WTC11 (cell line): ENCODE data around the gene C1GALT1C1. TPM values are rescaled to one million over a fixed set of nuclear protein-coding genes. Genes with fewer than 3 reads are reported as not detected.
"Not testable (repeated sequence)": the region's sequence is repeated elsewhere in the genome, so short reads cannot be mapped to it uniquely, and the experiment has no call there.

Experiments
- ATAC-seq: fragments of 200-7000 bp; cut with Tn5 transposase; 2 replicates; pipeline ENCODE4 v1.10.0; 2021; ENCODE audit warnings: mild to moderate bottlenecking, moderate library complexity
- CTCF ChIA-PET: fragments of 300-600 bp; sonication (Branson Sonifier 250); formaldehyde crosslinking; loops from one replicate; lab custom pipeline; 2021; ENCODE audit warnings: antibody characterized with exemption; lab: Charles Lee
- POLR2A ChIA-PET: fragments of 350-600 bp; sonication (Branson Sonifier 250); formaldehyde crosslinking; loops from one replicate; lab custom pipeline; 2021; ENCODE audit warnings: antibody characterized with exemption; lab: Charles Lee
- DNase-seq: peaks from one replicate; pipeline ENCODE4 v3.0.0; 2021; ENCODE audit warnings: low spot score
- H3K27ac Mint-ChIP-seq: 2 replicates; pipeline ENCODE4 v1.8.0; 2021; ENCODE audit warnings: mixed read lengths
- H3K27me3 Mint-ChIP-seq: 2 replicates; pipeline ENCODE4 v1.8.0; 2021; ENCODE audit warnings: low read depth, mild to moderate bottlenecking, moderate library complexity, mixed read lengths
- H3K36me3 Mint-ChIP-seq: 2 replicates; pipeline ENCODE4 v1.8.0; 2021; ENCODE audit warnings: mixed read lengths
- H3K4me1 Mint-ChIP-seq: 2 replicates; pipeline ENCODE4 v1.8.0; 2022; ENCODE audit warnings: mixed read lengths
- H3K4me3 Mint-ChIP-seq: 2 replicates; pipeline ENCODE4 v1.8.0; 2021; ENCODE audit warnings: mild to moderate bottlenecking, moderate library complexity, mixed read lengths
- H3K9me3 Mint-ChIP-seq: 2 replicates; pipeline ENCODE4 v1.8.0; 2021; ENCODE audit warnings: mixed read lengths
- AR ChIP-seq: fragments of 250-450 bp; sonication (Bioruptor Pico); IDR thresholded peaks from 2 replicates; pipeline ENCODE4 v1.9.0; 2021; ENCODE audit warnings: mild to moderate bottlenecking
- ATF1 ChIP-seq: sonication (generic); formaldehyde crosslinking; IDR thresholded peaks from 2 replicates; pipeline ENCODE4 v1.8.1; 2023; ENCODE audit warnings: mild to moderate bottlenecking, moderate library complexity, missing genetic modification reagents
- ELF4 ChIP-seq: sonication (generic); formaldehyde crosslinking; IDR thresholded peaks from 2 replicates; pipeline ENCODE4 v1.8.1; 2022; ENCODE audit warnings: low read depth, mild to moderate bottlenecking, moderate library complexity, missing genetic modification reagents
- EMX1 ChIP-seq: fragments of 250-450 bp; sonication (Bioruptor Pico); IDR thresholded peaks from 2 replicates; pipeline ENCODE4 v1.8.0; 2021; ENCODE audit warnings: mild to moderate bottlenecking
- ESRRA ChIP-seq: sonication (generic); formaldehyde crosslinking; IDR thresholded peaks from 2 replicates; pipeline ENCODE4 v1.8.1; 2022; ENCODE audit warnings: mild to moderate bottlenecking, missing genetic modification reagents, borderline replicate concordance
- GABPB1 ChIP-seq: sonication (generic); formaldehyde crosslinking; IDR thresholded peaks from 2 replicates; pipeline ENCODE4 v1.8.1; 2023; ENCODE audit warnings: mild to moderate bottlenecking, missing genetic modification reagents
- JUN ChIP-seq: sonication (generic); formaldehyde crosslinking; IDR thresholded peaks from 2 replicates; pipeline ENCODE4 v1.8.0; 2023; ENCODE audit warnings: mild to moderate bottlenecking, missing genetic modification reagents
- MYBL2 ChIP-seq: sonication (generic); formaldehyde crosslinking; IDR thresholded peaks from 2 replicates; pipeline ENCODE4 v1.8.1; 2023; ENCODE audit warnings: mild to moderate bottlenecking, moderate library complexity, missing genetic modification reagents
- NFYB ChIP-seq: sonication (generic); formaldehyde crosslinking; conservative IDR thresholded peaks from 2 replicates; pipeline ENCODE4 v1.8.0; 2022; ENCODE audit warnings: low read depth, missing genetic modification reagents
- NR2C2 ChIP-seq: sonication (generic); formaldehyde crosslinking; IDR thresholded peaks from 2 replicates; pipeline ENCODE4 v1.8.0; 2022; ENCODE audit warnings: mild to moderate bottlenecking, missing genetic modification reagents
- SMAD3 ChIP-seq: sonication (generic); formaldehyde crosslinking; IDR thresholded peaks from 2 replicates; pipeline ENCODE4 v1.8.0; 2022; ENCODE audit warnings: missing genetic modification reagents, mild to moderate bottlenecking, borderline replicate concordance
- TP53 ChIP-seq: sonication (generic); formaldehyde crosslinking; IDR thresholded peaks from 2 replicates; pipeline ENCODE4 v1.8.1; 2023; ENCODE audit warnings: mild to moderate bottlenecking, missing genetic modification reagents
- ZMAT4 ChIP-seq: fragments of 250-450 bp; sonication (Bioruptor Pico); IDR thresholded peaks from 2 replicates; pipeline ENCODE4 v1.9.0; 2021; ENCODE audit warnings: mild to moderate bottlenecking
- ZNF263 ChIP-seq: sonication (generic); formaldehyde crosslinking; IDR thresholded peaks from 2 replicates; pipeline ENCODE4 v1.8.1; 2022; ENCODE audit warnings: low read depth, mild to moderate bottlenecking, moderate library complexity, missing genetic modification reagents
- ZNF317 ChIP-seq: sonication (generic); formaldehyde crosslinking; IDR thresholded peaks from 2 replicates; pipeline ENCODE4 v1.8.1; 2023; ENCODE audit warnings: low read depth, mild to moderate bottlenecking, moderate library complexity, missing genetic modification reagents, borderline replicate concordance
- total RNA-seq: library from RNA; stranded (reverse); gene quantifications from 3 replicates; pipeline ENCODE4 v1.2.3, GENCODE V29; 2021
- TF ChIP-seq, protein P1 (sequence below): fragments of 250-450 bp; sonication (Bioruptor Pico); IDR thresholded peaks from 2 replicates; pipeline ENCODE4 v1.9.0; 2021; ENCODE audit warnings: moderate library complexity, mild to moderate bottlenecking, inconsistent platforms, borderline replicate concordance

C1GALT1C1 gene
- total RNA-seq, 1 experiment from 2014 or later: 12.9 TPM

DNA sequence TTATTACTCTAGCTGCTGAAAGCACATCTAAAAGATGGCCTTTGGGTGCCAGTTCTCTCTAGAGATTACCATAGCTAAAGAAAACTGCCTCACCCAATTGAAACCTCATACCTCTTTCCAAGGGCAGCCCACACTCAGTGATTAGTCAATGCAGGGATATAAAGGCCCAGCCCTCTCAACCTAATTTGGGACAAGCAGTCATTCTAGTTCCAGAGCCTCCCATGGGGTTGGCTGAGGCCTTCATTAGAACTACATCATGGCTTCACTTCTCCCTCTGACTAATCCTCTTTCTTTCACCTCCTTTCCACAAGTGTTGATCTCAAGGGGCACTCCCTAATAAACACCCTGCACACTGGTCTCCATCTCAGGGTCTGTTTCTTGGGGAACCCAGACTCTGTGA lies 38.5 kb upstream of the C1GALT1C1 start:
- DNase-seq (no peak), ATAC-seq (no peak)
- TF ChIP-seq EMX1 (CRISPR knock-in tag) (no peak), SMAD3 (CRISPR knock-in tag) (no peak), GABPB1 (CRISPR knock-in tag) (no peak), ZNF317 (CRISPR knock-in tag) (no peak)
- Mint-ChIP-seq H3K4me1 (peaks cover 9% of the 10 kb centered on the region), H3K27ac (no peak overlapping the region), H3K4me3 (no peak overlapping the region), H3K27me3 (no peaks in the 10 kb centered on the region; the same call in none of the 2 replicates), H3K36me3 (no peaks in the 10 kb centered on the region), H3K9me3 (no peaks in the 10 kb centered on the region)
- POLR2A ChIA-PET: no interaction called here
- CTCF ChIA-PET: no interaction called here

DNA sequence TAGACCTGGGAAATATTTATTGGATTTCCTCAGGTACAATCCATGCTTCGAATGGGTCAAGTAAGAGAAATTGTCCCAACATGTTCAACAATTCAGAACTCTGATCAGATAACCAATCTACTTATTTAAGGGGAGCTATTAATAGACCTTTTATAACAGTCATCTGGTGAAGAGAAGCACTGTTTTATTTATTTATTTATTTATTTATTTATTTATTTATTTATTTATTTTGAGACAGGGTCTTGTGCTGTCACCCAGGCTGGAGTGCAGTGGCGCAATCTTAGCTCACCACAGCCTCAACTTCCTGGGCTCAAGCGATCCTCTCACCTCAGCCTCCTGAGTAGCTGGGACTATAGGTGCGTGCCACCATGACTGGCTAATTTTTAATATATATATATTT lies 34.7 kb upstream of the C1GALT1C1 start:
- H3K9me3 Mint-ChIP-seq, ATAC-seq, H3K27ac Mint-ChIP-seq, H3K27me3 Mint-ChIP-seq, H3K36me3 Mint-ChIP-seq, CTCF ChIA-PET, H3K4me3 Mint-ChIP-seq, POLR2A ChIA-PET, DNase-seq: not testable (repeated sequence)
- H3K4me1 Mint-ChIP-seq: peaks cover 16% of the 10 kb centered on the region

GRCh38 chrX:120664081-120664480 lies 34.2 kb upstream of the C1GALT1C1 start:
- CTCF ChIA-PET: interaction anchor here (1.2 to 1.6 kb wide), 2 partner anchors 149 to 178 kb away, joined by 3 to 4 read pairs; no protein-coding TSS in a partner anchor
- H3K36me3 Mint-ChIP-seq: no peaks in the 10 kb centered on the region
- H3K27ac Mint-ChIP-seq: no peak overlapping the region
- ATAC-seq (no peak), DNase-seq (no peak)
- H3K4me3 Mint-ChIP-seq: no peak overlapping the region
- POLR2A ChIA-PET: no interaction called here
- H3K9me3 Mint-ChIP-seq: no peaks in the 10 kb centered on the region
- TF ChIP-seq NFYB (CRISPR knock-in tag): no peak
- TF ChIP-seq JUN (CRISPR knock-in tag): no peak
- TF ChIP-seq ZNF263 (CRISPR knock-in tag): no peak
- no peak for TF ChIP-seq NR2C2 (CRISPR knock-in tag)
- TF ChIP-seq MYBL2 (CRISPR knock-in tag): no peak
- TF ChIP-seq ESRRA (CRISPR knock-in tag): no peak
- TF ChIP-seq AR (CRISPR knock-in tag): no peak
- no peaks in the 10 kb centered on the region for H3K27me3 Mint-ChIP-seq
- H3K4me1 Mint-ChIP-seq: peaks cover 16% of the 10 kb centered on the region

GRCh38 chrX:120662662-120663061 lies 32.8 kb upstream of the C1GALT1C1 start:
- Mint-ChIP-seq H3K27me3 (no peaks in the 10 kb centered on the region), H3K36me3 (no peaks in the 10 kb centered on the region), H3K4me1 (peaks cover 16% of the 10 kb centered on the region), H3K9me3 (no peaks in the 10 kb centered on the region), H3K4me3 (no peak overlapping the region), H3K27ac (no peak overlapping the region)
- CTCF ChIA-PET: interaction anchor here (0.9 to 1.6 kb wide), 4 partner anchors 13 to 176 kb away, joined by 3 to 4 read pairs (median 3); no protein-coding TSS in a partner anchor
- ATAC-seq (no peak), DNase-seq (no peak)
- POLR2A ChIA-PET: no interaction called here
- no peak for TF ChIP-seq TP53 (CRISPR knock-in tag)
- no peak for TF ChIP-seq ELF4 (CRISPR knock-in tag)
- no peak for TF ChIP-seq ZMAT4 (CRISPR knock-in tag)
- TF ChIP-seq, protein P1, sequence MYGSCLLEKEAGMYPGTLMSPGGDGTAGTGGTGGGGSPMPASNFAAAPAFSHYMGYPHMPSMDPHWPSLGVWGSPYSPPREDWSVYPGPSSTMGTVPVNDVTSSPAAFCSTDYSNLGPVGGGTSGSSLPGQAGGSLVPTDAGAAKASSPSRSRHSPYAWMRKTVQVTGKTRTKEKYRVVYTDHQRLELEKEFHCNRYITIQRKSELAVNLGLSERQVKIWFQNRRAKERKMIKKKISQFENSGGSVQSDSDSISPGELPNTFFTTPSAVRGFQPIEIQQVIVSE (CRISPR knock-in tag): no peak
- TF ChIP-seq ATF1 (CRISPR knock-in tag): no peak
- TF ChIP-seq ESRRA (CRISPR knock-in tag): no peak
